Stimulated activated naive CD8-positive, alpha-beta T cell treated with anti-CD3 and anti-CD28 coated beads, Interleukin-15, Interleukin-2, amounts not matched to agents 100 ng/mL and 50 ng/mL, for 24 hours (primary cell): ENCODE results near the gene MGRN1.

Experiments used
- H3K27ac Mint-ChIP-seq: one replicate; pipeline ENCODE4 v1.8.0; 2021; ENCODE audit warnings: mild to moderate bottlenecking, mixed read lengths
- H3K27me3 Mint-ChIP-seq: one replicate; pipeline ENCODE4 v1.8.0; 2021; ENCODE audit warnings: mixed read lengths
- H3K36me3 Mint-ChIP-seq: one replicate; pipeline ENCODE4 v1.8.0; 2021; ENCODE audit warnings: low read depth, mixed read lengths
- H3K4me1 Mint-ChIP-seq: one replicate; pipeline ENCODE4 v1.8.0; 2021; ENCODE audit warnings: low read depth, mixed read lengths
- H3K4me3 Mint-ChIP-seq: one replicate; pipeline ENCODE4 v1.8.0; 2021; ENCODE audit warnings: mild to moderate bottlenecking, mixed read lengths
- H3K9me3 Mint-ChIP-seq: one replicate; pipeline ENCODE4 v1.8.0; 2021; ENCODE audit warnings: mixed read lengths

Gene MGRN1

GRCh38 chr16:4628283-4628682 lies 3.7 kb downstream of the MGRN1 start:
- Mint-ChIP-seq H3K4me1 (peaks cover 36% of the 10 kb centered on the region), H3K4me3 (no peak overlapping the region), H3K9me3 (no peaks in the 10 kb centered on the region), H3K36me3 (peaks cover 14% of the 10 kb centered on the region), H3K27ac (no peak overlapping the region), H3K27me3 (no peaks in the 10 kb centered on the region)

DNA sequence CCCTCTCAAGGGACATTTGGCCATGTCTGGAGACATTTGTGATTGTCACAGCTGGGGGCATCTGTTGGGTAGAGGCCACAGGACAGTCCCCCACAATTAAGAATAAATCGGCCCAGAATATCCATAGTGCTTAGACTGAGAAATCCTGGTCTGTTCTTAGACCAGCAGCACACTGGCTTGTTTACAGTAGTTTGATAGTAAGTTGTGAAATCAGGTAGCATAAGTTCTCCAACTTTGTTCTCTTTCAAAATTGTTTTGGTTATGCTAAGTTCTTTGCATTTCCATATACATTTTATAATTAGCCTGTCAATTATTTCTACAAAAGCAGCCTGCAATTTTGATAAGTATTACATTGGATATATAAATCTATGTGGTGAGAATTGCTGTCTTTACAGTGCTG lies 6.8 kb downstream of the MGRN1 start:
- Mint-ChIP-seq H3K9me3 (no peaks in the 10 kb centered on the region), H3K36me3 (peaks cover 23% of the 10 kb centered on the region), H3K27me3 (no peaks in the 10 kb centered on the region), H3K27ac (no peak overlapping the region), H3K4me1 (peaks cover 20% of the 10 kb centered on the region), H3K4me3 (no peak overlapping the region)

DNA sequence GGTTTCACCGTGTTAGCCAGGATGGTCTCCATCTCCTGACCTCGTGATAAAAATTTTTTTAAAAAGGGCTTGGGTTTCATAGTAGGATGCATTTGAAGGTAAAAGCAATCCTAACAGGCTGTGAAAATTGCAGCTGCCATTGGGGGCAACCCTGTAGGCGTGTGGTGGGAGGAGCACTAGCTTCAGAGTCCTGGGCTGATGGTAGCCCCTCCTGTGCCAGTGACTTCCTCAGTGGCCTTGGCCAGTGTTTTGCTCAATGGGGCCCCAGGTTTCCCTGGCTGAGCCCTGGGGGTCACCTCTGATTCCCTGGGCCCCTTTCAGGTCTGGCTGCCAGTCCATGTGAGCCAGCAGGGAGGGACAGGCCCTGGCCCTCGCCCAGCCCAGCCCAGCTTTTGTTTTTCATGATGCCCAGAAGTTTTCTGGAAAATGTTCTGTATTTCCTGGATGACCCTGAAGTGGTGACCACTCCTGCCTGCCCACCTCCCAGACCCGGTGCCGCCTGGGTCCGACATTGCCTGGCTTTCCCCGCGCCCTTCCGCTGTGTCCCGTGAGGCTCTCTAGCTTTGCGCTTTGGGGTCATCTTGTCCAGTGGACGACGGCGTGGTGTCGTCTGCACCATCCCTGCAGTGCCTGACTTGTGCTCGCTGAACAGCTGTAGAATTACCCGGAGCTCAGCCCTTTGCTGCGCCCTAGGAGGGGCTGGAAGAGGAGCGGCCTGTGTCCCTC lies 9.4 kb downstream of the MGRN1 start:
- Mint-ChIP-seq H3K9me3 (no peaks in the 10 kb centered on the region), H3K36me3 (peaks cover 24% of the 10 kb centered on the region), H3K27ac (no peak overlapping the region), H3K4me1 (peaks cover 9% of the 10 kb centered on the region), H3K4me3 (no peak overlapping the region), H3K27me3 (no peaks in the 10 kb centered on the region)

DNA sequence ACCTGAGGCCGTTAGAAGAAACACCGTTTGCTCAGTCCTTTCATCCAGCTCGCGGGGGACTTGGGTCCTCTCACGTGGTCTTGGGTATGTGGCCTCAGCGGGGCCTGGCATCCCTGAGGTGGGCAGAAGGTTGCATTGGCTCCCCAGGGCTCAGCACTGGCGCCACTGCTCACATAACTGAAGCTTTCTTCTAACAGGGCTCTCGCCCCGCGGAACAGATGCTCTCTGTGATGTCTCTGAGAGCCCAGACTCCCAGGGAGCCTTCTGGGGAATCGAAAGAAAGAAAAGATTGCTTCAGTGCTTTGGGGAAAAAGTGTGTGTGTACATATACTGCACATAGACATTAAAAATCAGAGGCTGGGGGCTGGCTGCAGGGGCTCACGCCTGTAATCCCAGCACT lies 10.1 kb downstream of the MGRN1 start:
- Mint-ChIP-seq H3K27me3 (no peaks in the 10 kb centered on the region), H3K27ac (no peak overlapping the region), H3K4me3 (no peak overlapping the region), H3K9me3 (no peaks in the 10 kb centered on the region), H3K4me1 (peaks cover 12% of the 10 kb centered on the region), H3K36me3 (peaks cover 21% of the 10 kb centered on the region)

DNA sequence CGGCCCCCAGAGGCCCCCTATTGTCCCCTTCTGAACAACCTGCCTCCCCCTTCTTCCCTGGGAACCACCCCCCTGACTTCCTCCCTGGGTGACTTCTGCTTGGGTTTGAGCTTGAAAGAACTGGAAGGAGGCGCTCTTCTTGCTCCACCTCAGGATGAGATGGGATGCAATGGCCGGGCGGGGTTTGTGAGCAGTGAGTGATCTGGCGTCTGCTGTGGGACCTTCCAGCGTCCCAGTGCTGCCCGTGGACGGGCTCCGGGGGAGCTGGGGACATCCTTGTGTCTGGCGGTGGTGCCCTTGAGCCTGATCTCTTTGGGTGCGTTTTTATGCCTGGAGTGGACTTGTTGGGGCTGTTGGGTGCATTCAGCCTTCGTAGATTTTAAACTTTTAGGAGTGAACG lies 11.6 kb downstream of the MGRN1 start:
- peaks cover 18% of the 10 kb centered on the region for H3K36me3 Mint-ChIP-seq
- H3K9me3 Mint-ChIP-seq = no peaks in the 10 kb centered on the region
- H3K27me3 Mint-ChIP-seq = no peaks in the 10 kb centered on the region
- no peak overlapping the region for H3K4me3 Mint-ChIP-seq
- peaks cover 24% of the 10 kb centered on the region for H3K4me1 Mint-ChIP-seq
- H3K27ac Mint-ChIP-seq = peak overlapping the region; percentile 58

DNA sequence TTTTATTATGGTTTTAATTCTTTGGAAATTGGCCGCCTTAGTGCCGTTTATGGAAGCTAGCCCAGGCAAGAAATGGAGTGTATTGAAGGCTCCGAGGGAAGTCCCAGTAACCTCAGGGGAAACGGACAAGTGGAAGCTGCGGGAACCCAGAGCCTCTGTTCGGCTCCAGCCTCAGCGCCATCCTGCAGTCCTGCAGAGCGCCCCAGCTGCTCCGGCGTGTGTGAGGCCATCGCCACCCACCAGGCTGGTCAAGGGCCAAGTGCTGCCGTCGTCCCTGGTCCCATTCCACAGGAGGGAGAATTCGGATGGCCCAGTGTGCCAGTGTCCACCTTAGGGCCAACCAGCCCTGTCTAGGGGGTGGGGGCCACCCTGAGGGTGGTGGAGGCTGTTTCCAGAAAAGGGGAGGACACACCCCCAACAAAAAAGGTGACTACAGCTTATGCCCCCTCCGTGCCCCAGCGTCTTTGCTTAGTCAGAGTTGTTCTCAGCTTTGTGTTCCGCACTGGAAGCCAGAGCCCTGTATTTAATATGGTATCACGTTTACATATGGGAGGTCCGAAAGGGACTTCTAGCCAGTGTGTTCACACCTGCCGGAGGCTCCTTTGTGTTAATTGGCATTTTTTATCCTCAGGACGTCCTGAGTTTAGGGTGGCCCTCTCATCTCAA lies 13.0 kb downstream of the MGRN1 start:
- Mint-ChIP-seq H3K9me3 (no peaks in the 10 kb centered on the region), H3K4me3 (no peak overlapping the region), H3K4me1 (peaks cover 28% of the 10 kb centered on the region), H3K27me3 (no peaks in the 10 kb centered on the region), H3K36me3 (peaks cover 14% of the 10 kb centered on the region), H3K27ac (no peak overlapping the region)

GRCh38 chr16:4639899-4640509 lies 15.4 kb downstream of the MGRN1 start:
- Mint-ChIP-seq H3K27me3 (no peaks in the 10 kb centered on the region), H3K9me3 (no peaks in the 10 kb centered on the region), H3K4me3 (no peak overlapping the region), H3K36me3 (peaks cover 10% of the 10 kb centered on the region), H3K4me1 (peaks cover 31% of the 10 kb centered on the region), H3K27ac (no peak overlapping the region)

- Mint-ChIP-seq H3K27me3 (no peaks in the 10 kb centered on the region), H3K27ac (peak overlapping the region; percentile 59), H3K4me1 (peaks cover 31% of the 10 kb centered on the region), H3K9me3 (no peaks in the 10 kb centered on the region), H3K4me3 (no peak overlapping the region), H3K36me3 (peaks cover 10% of the 10 kb centered on the region)
Observed at GRCh38 chr16:4640572-4641305, 16.1 kb downstream of the MGRN1 start.

- Mint-ChIP-seq H3K4me1 (peaks cover 28% of the 10 kb centered on the region), H3K4me3 (no peak overlapping the region), H3K27me3 (no peaks in the 10 kb centered on the region), H3K27ac (peak overlapping the region; percentile 59), H3K36me3 (peaks cover 7% of the 10 kb centered on the region), H3K9me3 (no peaks in the 10 kb centered on the region)
Observed at GRCh38 chr16:4641306-4641687, 16.7 kb downstream of the MGRN1 start.

DNA sequence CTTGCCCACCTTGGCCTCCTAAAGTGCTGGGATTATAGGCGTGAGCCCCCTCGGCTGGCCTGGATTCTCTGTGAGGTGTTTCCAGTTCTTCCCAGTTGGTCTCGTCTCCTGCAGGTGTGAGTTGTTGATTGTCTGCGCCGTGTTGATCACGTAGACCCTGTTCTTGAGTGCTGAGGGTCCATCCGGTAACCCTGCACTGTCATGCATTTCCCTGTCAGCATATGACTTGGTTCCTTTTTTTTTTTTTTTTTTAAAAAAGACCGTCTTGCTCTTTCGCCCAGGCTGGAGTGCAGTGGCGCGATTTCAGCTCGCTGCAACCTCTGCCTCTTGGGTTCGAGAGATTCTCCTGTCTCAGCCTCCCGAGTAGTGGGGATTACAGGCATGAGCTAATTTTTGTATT lies 17.3 kb downstream of the MGRN1 start:
- no peak overlapping the region for H3K27ac Mint-ChIP-seq

GRCh38 chr16:4646773-4647643 lies 22.4 kb downstream of the MGRN1 start:
- H3K27ac Mint-ChIP-seq = peak overlapping the region; percentile 40
- peaks cover 28% of the 10 kb centered on the region for H3K4me1 Mint-ChIP-seq
- no peaks in the 10 kb centered on the region for H3K27me3 Mint-ChIP-seq
- H3K9me3 Mint-ChIP-seq = no peaks in the 10 kb centered on the region
- peaks cover 14% of the 10 kb centered on the region for H3K36me3 Mint-ChIP-seq
- H3K4me3 Mint-ChIP-seq = no peak overlapping the region

More for the DNA sequence above, 17.3 kb downstream of the MGRN1 start:
- Mint-ChIP-seq H3K4me3 (no peak overlapping the region), H3K4me1 (peaks cover 28% of the 10 kb centered on the region), H3K9me3 (no peaks in the 10 kb centered on the region), H3K27me3 (no peaks in the 10 kb centered on the region), H3K36me3 (peaks cover 4% of the 10 kb centered on the region)

- Mint-ChIP-seq H3K4me3 (no peak overlapping the region), H3K4me1 (peaks cover 28% of the 10 kb centered on the region), H3K36me3 (peaks cover 14% of the 10 kb centered on the region), H3K27ac (peak overlapping the region; percentile 40), H3K27me3 (no peaks in the 10 kb centered on the region), H3K9me3 (no peaks in the 10 kb centered on the region)
Observed at GRCh38 chr16:4647644-4647980, 23.0 kb downstream of the MGRN1 start.

DNA sequence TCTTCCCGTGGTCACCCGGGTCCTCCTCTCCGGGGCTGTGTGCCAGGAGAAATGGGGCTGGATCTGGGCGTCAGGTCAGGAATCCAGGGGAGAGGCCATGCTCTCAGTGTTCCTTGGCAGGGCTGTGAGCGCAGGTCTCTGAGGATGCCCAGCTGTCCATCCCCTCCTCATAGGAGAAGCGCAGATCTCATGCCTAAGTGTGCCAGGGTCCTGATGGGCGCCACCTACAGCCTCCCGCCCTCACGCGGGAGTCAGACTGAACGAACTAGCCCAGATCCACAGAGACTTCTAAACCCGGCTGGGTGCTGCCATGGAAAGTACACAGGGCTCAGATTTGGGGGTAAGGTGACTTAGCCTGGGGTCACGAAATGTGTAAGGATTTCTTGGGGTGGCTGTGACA lies 24.3 kb downstream of the MGRN1 start:
- Mint-ChIP-seq H3K36me3 (peaks cover 19% of the 10 kb centered on the region), H3K9me3 (no peaks in the 10 kb centered on the region), H3K4me1 (peaks cover 25% of the 10 kb centered on the region), H3K27me3 (no peaks in the 10 kb centered on the region), H3K4me3 (peak overlapping the region; percentile 23), H3K27ac (peak overlapping the region; percentile 58)

GRCh38 chr16:4649744-4650442 lies 25.3 kb downstream of the MGRN1 start:
- Mint-ChIP-seq H3K36me3 (peaks cover 19% of the 10 kb centered on the region), H3K9me3 (no peaks in the 10 kb centered on the region), H3K27me3 (no peaks in the 10 kb centered on the region), H3K4me1 (peaks cover 25% of the 10 kb centered on the region), H3K4me3 (no peak overlapping the region), H3K27ac (no peak overlapping the region)
